CD4-positive, alpha-beta T cell treated with Interleukin-1 beta for 1 hour (primary cell): ENCODE measurements around the gene SLC22A17.

Experiments
- DNase-seq, 2 donors: peaks; one replicate each; pipeline ENCODE4 v3.0.0-alpha.2; 2020 to 2022

The SLC22A17 gene

GRCh38 chr14:23380976-23381375, 28.3 kb upstream of the SLC22A17 start:
- no peak for DNase-seq

- DNase-seq = no peak
These were observed 27.7 kb upstream of the SLC22A17 start for GRCh38 chr14:23380197-23380914.

GRCh38 chr14:23379366-23380196, 26.9 kb upstream of the SLC22A17 start:
- DNase-seq = peak; percentile 62 to 71

GRCh38 chr14:23378612-23379220, 26.0 kb upstream of the SLC22A17 start:
- no peak for DNase-seq

GRCh38 chr14:23377573-23378563, 25.2 kb upstream of the SLC22A17 start:
- no peak for DNase-seq

GRCh38 chr14:23377198-23377550, 24.5 kb upstream of the SLC22A17 start:
- DNase-seq = no peak

GRCh38 chr14:23376482-23377197, 24.0 kb upstream of the SLC22A17 start, which contains the start of gene CMTM5:
TSS of gene CMTM5 (plus strand) at chr14:23377046. CDS start at chr14:23377252, 206 bp downstream.
- no peak for DNase-seq

GRCh38 chr14:23375527-23376251, 23.0 kb upstream of the SLC22A17 start:
- DNase-seq = no peak

- no peak for DNase-seq
These were observed 20.4 kb upstream of the SLC22A17 start for GRCh38 chr14:23373041-23373440.

- no peak for DNase-seq
These were observed 19.8 kb upstream of the SLC22A17 start, which contains the start of gene IL25 for GRCh38 chr14:23372509-23372908. TSS of gene IL25 (plus strand) at chr14:23372809.

- no peak for DNase-seq
These were observed 19.2 kb upstream of the SLC22A17 start for GRCh38 chr14:23371865-23372264.

GRCh38 chr14:23370221-23370620, 17.5 kb upstream of the SLC22A17 start:
- DNase-seq = no peak

- no peak for DNase-seq
These were observed 13.8 kb upstream of the SLC22A17 start for GRCh38 chr14:23366426-23366921.

- DNase-seq = no peak
These were observed 13.2 kb upstream of the SLC22A17 start for GRCh38 chr14:23365732-23366425.

- DNase-seq = no peak
These were observed 12.5 kb upstream of the SLC22A17 start, which contains the start of gene EFS for GRCh38 chr14:23365036-23365731. TSS of gene EFS (minus strand) at chr14:23365172. CDS start at chr14:23365025, 147 bp downstream.

- no peak for DNase-seq
These were observed 11.7 kb upstream of the SLC22A17 start for GRCh38 chr14:23364164-23365035.

- no peak for DNase-seq
These were observed 9.5 kb upstream of the SLC22A17 start for GRCh38 chr14:23362200-23362599.

- no peak for DNase-seq
These were observed 9.1 kb upstream of the SLC22A17 start for GRCh38 chr14:23361763-23362162.
